Smooth muscle cell (in vitro differentiated cells): ENCODE results near the gene SCGB3A2. TPM values are rescaled to one million over a fixed set of nuclear protein-coding genes. Genes with fewer than 3 reads are reported as not detected.

Experiments
- DNase-seq: peaks from one replicate; lab custom pipeline; 2025; ENCODE audit not compliant: unreplicated experiment; lab: John Stamatoyannopoulos, UW
- H2AFZ ChIP-seq: fragments of 200-600 bp; sonication (generic); 2 replicates; pipeline ENCODE4 v1.6.0; 2016; ENCODE audit warnings: antibody characterized with exemption, low read depth, mild to moderate bottlenecking
- H3F3A ChIP-seq: fragments of 200-600 bp; sonication (generic); 2 replicates; pipeline ENCODE4 v1.6.0; 2017; ENCODE audit warnings: antibody characterized with exemption, low read depth
- H3K27ac ChIP-seq: fragments of 200-600 bp; sonication (generic); 2 replicates; pipeline ENCODE4 v1.5.1; 2016; ENCODE audit warnings: low read depth, mild to moderate bottlenecking
- H3K27me3 ChIP-seq: fragments of 200-600 bp; sonication (generic); 2 replicates; pipeline ENCODE4 v1.6.1; 2016; ENCODE audit warnings: low read depth, mild to moderate bottlenecking
- H3K36me3 ChIP-seq: fragments of 200-600 bp; sonication (generic); 2 replicates; pipeline ENCODE4 v1.5.1; 2016; ENCODE audit warnings: low read depth
- H3K4me1 ChIP-seq: fragments of 200-600 bp; sonication (generic); 2 replicates; pipeline ENCODE4 v1.5.1; 2016; ENCODE audit warnings: low read depth
- H3K4me2 ChIP-seq: fragments of 200-600 bp; sonication (generic); 2 replicates; pipeline ENCODE4 v1.6.0; 2016; ENCODE audit warnings: mild to moderate bottlenecking
- H3K4me3 ChIP-seq: fragments of 200-600 bp; sonication (generic); 2 replicates; pipeline ENCODE4 v1.5.1; 2016; ENCODE audit warnings: mild to moderate bottlenecking
- H3K79me2 ChIP-seq: fragments of 200-600 bp; sonication (generic); 2 replicates; pipeline ENCODE4 v1.6.0; 2016; ENCODE audit warnings: low read depth, mild to moderate bottlenecking
- H3K9ac ChIP-seq: fragments of 200-600 bp; sonication (generic); 2 replicates; pipeline ENCODE4 v1.6.0; 2016; ENCODE audit warnings: low read depth
- H3K9me3 ChIP-seq: fragments of 200-600 bp; sonication (generic); replicated peaks from 2 replicates; pipeline ENCODE4 v1.5.1; 2016; ENCODE audit warnings: low read depth
- H4K20me1 ChIP-seq: fragments of 200-600 bp; sonication (generic); 2 replicates; pipeline ENCODE4 v1.6.0; 2016; ENCODE audit warnings: low read depth
- WGBS: methylation state at CpG from one replicate; pipeline ENCODE4 v1.1.7; 2016; ENCODE audit warnings: low lambda C conversion rate; 5-methylcytosine and 5-hydroxymethylcytosine counted together
- polyA plus RNA-seq: library from polyadenylated mRNA; unstranded; fragments of >200 nt; fragmentation: Nextera tagmentation; extraction: Ambion mirVana; gene quantifications from 2 replicates; pipeline ENCODE4 v1.2.1, GENCODE V29; 2016
- total RNA-seq: library from RNA; depleted of rRNA; stranded (reverse); fragments of >200 nt; gene quantifications from 2 replicates; pipeline ENCODE4 v1.2.3, GENCODE V29; 2014
- TF ChIP-seq, protein P1 (sequence below): fragments of 200-600 bp; sonication (generic); IDR thresholded peaks from 2 replicates; pipeline ENCODE4 v1.5.1; 2017; ENCODE audit warnings: borderline replicate concordance, mild to moderate bottlenecking, antibody characterized with exemption; ENCODE audit not compliant: insufficient read depth, poor library complexity, severe bottlenecking

Gene SCGB3A2
- total and polyA plus RNA-seq, 2 experiments from 2014 or later: 2.3 to 3.9 TPM

DNA sequence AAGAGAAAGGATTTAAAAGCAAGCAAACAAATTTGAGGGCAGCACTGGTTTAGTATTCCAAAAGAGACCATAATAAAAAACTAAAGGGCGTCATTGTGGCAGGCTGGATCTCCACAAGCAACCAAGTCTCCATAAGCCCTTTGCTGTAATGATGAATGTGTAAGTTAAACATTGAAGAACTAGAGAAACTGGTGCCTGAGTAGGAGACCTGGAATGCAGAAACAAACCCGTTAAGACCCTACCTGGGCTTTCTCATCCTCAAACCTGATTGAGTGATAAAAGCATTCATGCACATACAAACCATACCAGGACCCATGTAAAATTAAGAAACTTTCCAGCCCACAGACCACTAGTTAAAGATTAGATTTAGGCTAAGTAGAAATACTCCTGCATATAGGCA is 1.9 kb upstream of the SCGB3A2 start:
- no peak overlapping the region for H3K4me2 ChIP-seq
- H3K27ac ChIP-seq: no peak overlapping the region
- H3F3A ChIP-seq: no peaks in the 10 kb centered on the region
- no peak for DNase-seq
- H3K4me3 ChIP-seq: no peak overlapping the region
- peaks cover 100% of the 10 kb centered on the region for H3K27me3 ChIP-seq
- H3K9ac ChIP-seq: no peak overlapping the region
- H4K20me1 ChIP-seq: no peaks in the 10 kb centered on the region
- H3K9me3 ChIP-seq: no peaks in the 10 kb centered on the region
- 59% methylated on average over 2 of the region's 2 CpGs for WGBS
- TF ChIP-seq, protein P1, sequence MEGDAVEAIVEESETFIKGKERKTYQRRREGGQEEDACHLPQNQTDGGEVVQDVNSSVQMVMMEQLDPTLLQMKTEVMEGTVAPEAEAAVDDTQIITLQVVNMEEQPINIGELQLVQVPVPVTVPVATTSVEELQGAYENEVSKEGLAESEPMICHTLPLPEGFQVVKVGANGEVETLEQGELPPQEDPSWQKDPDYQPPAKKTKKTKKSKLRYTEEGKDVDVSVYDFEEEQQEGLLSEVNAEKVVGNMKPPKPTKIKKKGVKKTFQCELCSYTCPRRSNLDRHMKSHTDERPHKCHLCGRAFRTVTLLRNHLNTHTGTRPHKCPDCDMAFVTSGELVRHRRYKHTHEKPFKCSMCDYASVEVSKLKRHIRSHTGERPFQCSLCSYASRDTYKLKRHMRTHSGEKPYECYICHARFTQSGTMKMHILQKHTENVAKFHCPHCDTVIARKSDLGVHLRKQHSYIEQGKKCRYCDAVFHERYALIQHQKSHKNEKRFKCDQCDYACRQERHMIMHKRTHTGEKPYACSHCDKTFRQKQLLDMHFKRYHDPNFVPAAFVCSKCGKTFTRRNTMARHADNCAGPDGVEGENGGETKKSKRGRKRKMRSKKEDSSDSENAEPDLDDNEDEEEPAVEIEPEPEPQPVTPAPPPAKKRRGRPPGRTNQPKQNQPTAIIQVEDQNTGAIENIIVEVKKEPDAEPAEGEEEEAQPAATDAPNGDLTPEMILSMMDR: no peak
- peaks cover 6% of the 10 kb centered on the region for H3K4me1 ChIP-seq
- no peaks in the 10 kb centered on the region for H3K79me2 ChIP-seq
- H2AFZ ChIP-seq: no peak overlapping the region
- H3K36me3 ChIP-seq: no peaks in the 10 kb centered on the region

DNA sequence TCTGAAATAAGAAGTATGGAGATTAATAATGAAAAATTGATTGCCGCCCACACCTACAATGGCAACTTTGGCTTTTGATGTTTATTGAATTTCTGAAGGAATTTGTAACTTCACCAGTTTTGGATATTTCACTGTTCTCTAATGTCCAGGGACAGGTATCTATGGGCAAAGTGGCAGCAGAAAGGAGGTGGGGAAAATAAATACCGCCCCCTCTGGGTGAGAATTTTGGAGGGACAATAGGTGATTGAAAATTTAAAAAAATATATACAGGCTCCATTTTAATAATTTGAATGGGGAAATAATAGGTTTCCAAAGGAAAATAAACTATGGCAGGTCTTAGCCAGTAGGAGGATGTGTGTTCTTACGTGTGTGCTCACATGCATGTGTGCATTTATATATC is 1.3 kb downstream of the SCGB3A2 start:
- H3K4me1 ChIP-seq: peaks cover 2% of the 10 kb centered on the region
- no peaks in the 10 kb centered on the region for H3K36me3 ChIP-seq
- H4K20me1 ChIP-seq: no peaks in the 10 kb centered on the region
- no peak overlapping the region for H3K9ac ChIP-seq
- H3K9me3 ChIP-seq: no peaks in the 10 kb centered on the region
- H3K27ac ChIP-seq: no peak overlapping the region
- WGBS: 97% methylated on average over 3 of the region's 3 CpGs
- TF ChIP-seq, protein P1: no peak
- H3K4me2 ChIP-seq: no peak overlapping the region
- no peak overlapping the region for H3K4me3 ChIP-seq
- H3K27me3 ChIP-seq: peaks cover 89% of the 10 kb centered on the region
- DNase-seq: no peak
- no peaks in the 10 kb centered on the region for H3F3A ChIP-seq
- H3K79me2 ChIP-seq: no peaks in the 10 kb centered on the region
- H2AFZ ChIP-seq: no peak overlapping the region

DNA sequence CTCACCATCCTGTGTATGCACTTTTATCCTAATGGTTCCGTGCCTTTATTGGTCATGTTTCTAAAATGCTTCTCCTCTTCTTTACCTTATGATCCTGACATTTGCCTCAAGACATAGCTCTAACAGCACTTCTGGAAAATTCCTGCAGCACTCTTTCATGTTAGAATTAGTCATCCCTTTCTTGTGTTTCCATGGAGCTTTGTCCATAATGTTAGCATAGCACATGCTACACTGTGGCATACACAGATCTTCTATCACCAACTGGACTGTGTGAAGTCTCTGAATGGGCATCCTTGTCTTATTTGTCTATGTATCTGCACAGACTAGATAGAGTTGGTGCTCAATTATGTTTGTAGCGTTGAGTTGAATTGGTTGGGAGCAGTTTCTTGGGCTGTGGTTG is 2.0 kb downstream of the SCGB3A2 start:
- Histone ChIP-seq H3F3A (no peaks in the 10 kb centered on the region), H3K27me3 (peaks cover 88% of the 10 kb centered on the region), H3K27ac (peak overlapping the region; percentile 37), H3K9ac (no peak overlapping the region), H3K36me3 (no peaks in the 10 kb centered on the region), H3K9me3 (no peaks in the 10 kb centered on the region), H3K4me3 (no peak overlapping the region), H4K20me1 (no peaks in the 10 kb centered on the region), H3K4me1 (no peaks in the 10 kb centered on the region), H3K4me2 (no peak overlapping the region), H2AFZ (no peak overlapping the region), H3K79me2 (no peaks in the 10 kb centered on the region)
- TF ChIP-seq, protein P1: no peak
- 90% methylated on average over 2 of the region's 2 CpGs for WGBS
- DNase-seq: no peak

DNA sequence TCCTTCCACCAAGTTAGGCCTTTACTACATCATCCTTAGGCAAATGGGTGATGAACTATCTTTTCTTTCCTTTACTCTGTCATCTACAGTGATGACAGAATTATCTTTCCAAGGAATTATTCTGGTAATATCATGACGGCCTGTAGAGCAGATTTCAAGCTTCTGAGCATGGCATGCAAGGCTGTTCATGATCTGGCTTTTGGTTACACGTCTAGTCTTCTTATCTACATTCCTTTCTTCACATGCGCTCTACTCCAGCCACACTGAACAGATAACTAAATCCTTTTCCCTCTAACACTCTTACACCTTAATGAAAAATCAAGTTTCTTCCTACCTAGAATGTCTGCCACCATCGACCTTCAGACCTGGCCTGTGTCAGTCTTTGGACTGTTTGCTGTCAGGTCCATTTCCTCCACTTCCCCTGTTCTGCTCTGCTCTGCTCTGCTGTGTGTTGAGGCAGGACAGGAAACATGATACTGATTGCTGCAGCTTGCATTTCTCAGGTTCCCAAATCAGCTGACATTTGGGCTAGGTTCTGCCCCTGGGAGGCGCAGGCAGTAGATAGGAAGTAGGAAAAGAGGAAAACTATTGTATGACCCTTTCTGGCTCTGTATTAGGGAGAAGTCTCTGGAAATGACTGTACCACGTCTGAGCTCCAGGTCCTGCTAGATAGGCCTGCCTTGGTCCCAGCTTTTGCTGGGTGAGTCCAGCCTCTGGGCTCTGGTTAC is 4.2 kb downstream of the SCGB3A2 start:
- no peaks in the 10 kb centered on the region for H3F3A ChIP-seq
- H3K27me3 ChIP-seq: peaks cover 73% of the 10 kb centered on the region
- H2AFZ ChIP-seq: no peak overlapping the region
- TF ChIP-seq, protein P1: no peak
- WGBS: 26% methylated on average over 6 of the region's 6 CpGs
- no peaks in the 10 kb centered on the region for H4K20me1 ChIP-seq
- H3K36me3 ChIP-seq: no peaks in the 10 kb centered on the region
- H3K27ac ChIP-seq: no peak overlapping the region
- H3K79me2 ChIP-seq: no peaks in the 10 kb centered on the region
- H3K4me1 ChIP-seq: no peaks in the 10 kb centered on the region
- no peak overlapping the region for H3K9ac ChIP-seq
- no peak for DNase-seq
- no peak overlapping the region for H3K4me3 ChIP-seq
- no peaks in the 10 kb centered on the region for H3K9me3 ChIP-seq
- H3K4me2 ChIP-seq: no peak overlapping the region
